GM19035 (cell line): Measurements from ENCODE around the gene CAPN6.

ENCODE experiments used
- ATAC-seq: cut with Tn5 transposase; IDR thresholded peaks from one replicate; pipeline ENCODE4 v1.9.1; 2021; ENCODE audit not compliant: unreplicated experiment

Gene CAPN6

GRCh38 chrX:111270339-111270738 is at the start of gene CAPN6:
TSS of gene CAPN6 (minus strand) at chrX:111270483. CDS start at chrX:111263936, 6,547 bp downstream.
- ATAC-seq = no peak

- ATAC-seq = no peak
Measured at GRCh38 chrX:111319451-111319850, 49.2 kb upstream of the CAPN6 start.

GRCh38 chrX:111318901-111319300 is 48.6 kb upstream of the CAPN6 start:
- ATAC-seq = no peak

GRCh38 chrX:111309083-111309482 is 38.8 kb upstream of the CAPN6 start:
- ATAC-seq = no peak

- ATAC-seq = no peak
Measured at GRCh38 chrX:111308039-111308438, 37.8 kb upstream of the CAPN6 start.

- ATAC-seq = no peak
Measured at GRCh38 chrX:111302284-111302683, 32.0 kb upstream of the CAPN6 start.

GRCh38 chrX:111288841-111289240 is 18.6 kb upstream of the CAPN6 start:
- ATAC-seq = no peak

GRCh38 chrX:111284631-111285293 is 14.5 kb upstream of the CAPN6 start:
- no peak for ATAC-seq

GRCh38 chrX:111283446-111283845 is 13.2 kb upstream of the CAPN6 start:
- ATAC-seq = no peak

- ATAC-seq = no peak
Measured at GRCh38 chrX:111282991-111283390, 12.7 kb upstream of the CAPN6 start.

- no peak for ATAC-seq
Measured at GRCh38 chrX:111282139-111282538, 11.9 kb upstream of the CAPN6 start.

- no peak for ATAC-seq
Measured at GRCh38 chrX:111268506-111268905, 1.8 kb downstream of the CAPN6 start.

GRCh38 chrX:111265486-111265885 is 4.8 kb downstream of the CAPN6 start:
- ATAC-seq = no peak

GRCh38 chrX:111264385-111264784 is 5.9 kb downstream of the CAPN6 start:
- no peak for ATAC-seq

GRCh38 chrX:111262086-111262485 is 8.2 kb downstream of the CAPN6 start:
- ATAC-seq = no peak

GRCh38 chrX:111260451-111260850 is 9.8 kb downstream of the CAPN6 start:
- no peak for ATAC-seq

- no peak for ATAC-seq
Measured at GRCh38 chrX:111259559-111259958, 10.7 kb downstream of the CAPN6 start.

GRCh38 chrX:111257733-111258132 is 12.6 kb downstream of the CAPN6 start:
- no peak for ATAC-seq

- ATAC-seq = no peak
Measured at GRCh38 chrX:111254896-111255693, 15.2 kb downstream of the CAPN6 start.

GRCh38 chrX:111244235-111244750 is 26.0 kb downstream of the CAPN6 start:
- no peak for ATAC-seq

- no peak for ATAC-seq
Measured at GRCh38 chrX:111216293-111216801, 53.9 kb downstream of the CAPN6 start.

GRCh38 chrX:111207851-111208250 is 62.4 kb downstream of the CAPN6 start:
- ATAC-seq = no peak
